Spinal cord (tissue), 10 donors: ENCODE measurements around the gene CSF2RB. TPM values are rescaled to one million over a fixed set of nuclear protein-coding genes. Genes with fewer than 3 reads are reported as not detected.

ENCODE experiments used
- DNase-seq, 6 donors: peaks; one replicate each; pipeline versions ENCODE4 v3.0.0 to v3.0.0-alpha.2; 2013 to 2015; ENCODE audit warnings: low spot score in 6 of 6, low read depth in 4 of 6
- H3K27ac ChIP-seq: one replicate; pipeline ENCODE4 v1.5.1; 2013; ENCODE audit warnings: low read depth, low read length, control low read depth
- H3K27me3 ChIP-seq: one replicate; pipeline ENCODE4 v1.6.1; 2013; ENCODE audit warnings: low read length; ENCODE audit not compliant: control insufficient read depth, insufficient read depth
- H3K36me3 ChIP-seq: one replicate; pipeline ENCODE4 v1.6.1; 2013; ENCODE audit warnings: low read length; ENCODE audit not compliant: control insufficient read depth, insufficient read depth
- H3K4me1 ChIP-seq: one replicate; pipeline ENCODE4 v1.6.1; 2013; ENCODE audit warnings: low read length; ENCODE audit not compliant: control insufficient read depth, insufficient read depth
- H3K4me3 ChIP-seq: one replicate; pipeline ENCODE4 v1.5.1; 2013; ENCODE audit warnings: low read depth, low read length, control low read depth
- H3K9me3 ChIP-seq: one replicate; pipeline ENCODE4 v1.6.1; 2013; ENCODE audit warnings: low read length; ENCODE audit not compliant: control insufficient read depth, insufficient read depth
- WGBS: methylation state at CpG from one replicate; pipeline ENCODE4 v1.1.5; 2013; ENCODE audit warnings: missing lambda C conversion rate; ENCODE audit not compliant: insufficient coverage; 5-methylcytosine and 5-hydroxymethylcytosine counted together
- polyA plus RNA-seq, 2 donors: library from polyadenylated mRNA; unstranded; fragments of 120-200 nt; gene quantifications; one replicate each; pipeline ENCODE4 v1.2.1, GENCODE V29; 2013; ENCODE audit not compliant: insufficient read length in 2 of 2
- total RNA-seq, 2 donors: library from RNA; depleted of rRNA in 1 of 2; stranded (reverse); fragments of 120-200 nt in 1 of 2; fragments of >200 nt in 1 of 2; gene quantifications; one replicate each; pipeline versions ENCODE4 v1.2.3 to v1.2.4, GENCODE V29; 2013 to 2014
- donor health status: healthy.

CSF2RB gene
- total and polyA plus RNA-seq, 4 donors, result 1.3 to 3.1 (median 1.8) TPM

DNA sequence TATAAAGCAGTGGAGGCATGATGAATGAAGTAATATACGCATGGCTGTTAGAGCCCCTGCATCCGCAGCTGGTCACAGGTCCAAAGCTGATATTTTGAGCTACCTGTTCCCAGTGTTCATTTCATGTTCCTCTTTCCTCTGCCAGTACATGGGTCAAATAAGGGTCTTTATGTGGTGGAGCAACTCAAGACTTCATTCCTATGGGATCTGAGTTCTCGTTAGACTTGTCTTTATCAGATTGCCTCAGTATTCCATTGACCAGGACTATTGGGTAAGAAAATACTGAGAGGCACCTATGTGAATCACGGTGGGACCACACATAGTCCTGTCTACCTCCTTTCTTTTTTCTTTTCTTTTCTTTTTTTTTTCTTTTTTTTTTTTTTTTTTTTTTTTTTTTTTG is 27.4 kb upstream of the CSF2RB start:
- no peak for DNase-seq
- WGBS, result no CpG with 5 or more reads among the region's 4 CpGs

DNA sequence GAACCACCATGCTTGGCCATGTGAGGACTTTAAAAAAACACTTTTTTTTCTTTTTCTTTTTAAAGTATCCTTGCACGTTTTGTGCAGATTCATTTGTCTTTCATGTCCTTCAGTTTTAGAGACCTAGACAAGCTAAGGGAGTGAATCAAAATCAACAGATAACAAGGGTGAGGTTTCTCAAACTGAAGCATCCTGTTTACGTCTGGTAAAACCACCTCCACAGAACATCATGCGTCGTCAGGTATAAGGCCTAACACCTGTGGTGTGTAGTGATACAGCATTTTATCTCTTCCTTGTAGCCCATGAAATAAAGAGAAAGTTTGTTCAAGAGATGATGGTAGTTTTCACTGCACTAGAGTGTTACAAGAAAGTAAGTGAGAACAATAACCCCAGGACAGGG is 26.3 kb upstream of the CSF2RB start:
- WGBS, result no CpG with 5 or more reads among the region's 4 CpGs
- Histone ChIP-seq H3K4me3 (no peak overlapping the region), H3K36me3 (no peaks in the 10 kb centered on the region), H3K9me3 (peaks cover 2% of the 10 kb centered on the region), H3K4me1 (no peaks in the 10 kb centered on the region), H3K27me3 (no peaks in the 10 kb centered on the region), H3K27ac (no peak overlapping the region)
- no peak for DNase-seq

More for the DNA sequence above, 27.4 kb upstream of the CSF2RB start:
- Histone ChIP-seq H3K4me1 (no peaks in the 10 kb centered on the region), H3K27me3 (no peaks in the 10 kb centered on the region), H3K9me3 (peaks cover 2% of the 10 kb centered on the region), H3K36me3 (no peaks in the 10 kb centered on the region), H3K27ac (no peak overlapping the region), H3K4me3 (no peak overlapping the region)

DNA sequence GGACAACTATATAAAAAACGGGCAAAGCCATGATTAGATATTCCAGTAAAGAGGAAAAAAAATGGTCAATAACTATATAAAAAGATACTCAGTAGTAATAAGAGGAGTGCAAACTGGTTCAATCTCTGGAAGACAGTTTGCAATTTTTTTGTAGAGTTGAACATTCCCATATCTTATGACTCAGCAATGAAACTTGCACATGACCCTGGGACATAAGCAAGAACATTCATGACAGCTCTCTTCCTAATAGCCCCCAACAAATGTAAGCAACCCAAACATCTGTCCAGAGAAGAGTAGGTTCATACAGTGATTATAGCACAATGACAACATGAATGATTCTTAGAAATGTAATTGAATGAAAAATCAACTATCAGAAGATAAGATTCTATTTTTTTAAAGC is 21.8 kb upstream of the CSF2RB start:
- Histone ChIP-seq H3K4me1 (no peaks in the 10 kb centered on the region), H3K27me3 (no peaks in the 10 kb centered on the region), H3K36me3 (no peaks in the 10 kb centered on the region), H3K9me3 (peaks cover 2% of the 10 kb centered on the region), H3K27ac (no peak overlapping the region), H3K4me3 (no peak overlapping the region)
- DNase-seq, result no peak
- whole genome bisulfite sequencing, result no CpG with 5 or more reads among the region's 1 CpG

DNA sequence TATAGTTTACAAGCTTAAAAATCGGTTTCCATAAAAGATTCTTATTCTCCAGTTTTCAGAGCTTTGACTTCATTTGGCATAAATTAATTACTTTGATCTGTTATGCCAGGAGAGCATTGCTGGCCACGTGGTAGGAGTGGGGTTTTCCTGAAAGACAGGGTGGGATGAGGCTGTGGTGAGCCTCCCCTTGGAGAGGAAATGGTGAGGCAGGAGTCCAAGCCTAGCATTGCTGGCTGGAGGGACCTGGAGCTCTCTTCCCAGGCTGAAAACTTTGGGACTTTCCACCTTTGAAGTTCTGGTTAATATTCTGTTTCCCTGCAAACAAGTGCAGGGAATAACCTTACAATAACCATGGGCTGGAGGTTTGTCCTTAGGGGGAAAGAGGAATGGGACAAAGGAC is 21.1 kb upstream of the CSF2RB start:
- no peaks in the 10 kb centered on the region for H3K4me1 ChIP-seq
- H3K27me3 ChIP-seq, result no peaks in the 10 kb centered on the region
- DNase-seq, result no peak
- peaks cover 2% of the 10 kb centered on the region for H3K9me3 ChIP-seq
- H3K36me3 ChIP-seq, result no peaks in the 10 kb centered on the region
- 10% methylated on average over 1 of the region's 2 CpGs for WGBS
- H3K27ac ChIP-seq, result no peak overlapping the region
- no peak overlapping the region for H3K4me3 ChIP-seq

DNA sequence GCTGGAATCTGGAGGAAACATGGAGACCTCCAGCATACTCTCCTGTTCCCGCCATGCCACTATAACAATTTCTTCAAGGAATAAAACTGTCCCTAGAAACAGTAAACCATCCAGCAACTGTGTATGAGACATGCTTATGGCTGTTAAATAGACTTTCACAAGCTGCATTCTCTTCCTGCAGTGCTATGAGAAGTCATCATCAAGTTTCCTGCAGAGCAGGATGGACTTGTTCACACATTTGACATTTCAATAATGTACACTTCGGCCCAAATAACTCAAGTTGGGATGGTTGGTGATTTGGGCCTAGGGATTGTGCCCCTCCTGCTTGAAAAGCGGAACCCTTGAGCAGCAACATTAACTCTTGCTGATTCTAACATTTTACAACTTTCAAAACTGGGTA is 20.2 kb upstream of the CSF2RB start:
- no peak overlapping the region for H3K4me3 ChIP-seq
- DNase-seq, result peak in 1 of 6 donors; percentile 16

DNA sequence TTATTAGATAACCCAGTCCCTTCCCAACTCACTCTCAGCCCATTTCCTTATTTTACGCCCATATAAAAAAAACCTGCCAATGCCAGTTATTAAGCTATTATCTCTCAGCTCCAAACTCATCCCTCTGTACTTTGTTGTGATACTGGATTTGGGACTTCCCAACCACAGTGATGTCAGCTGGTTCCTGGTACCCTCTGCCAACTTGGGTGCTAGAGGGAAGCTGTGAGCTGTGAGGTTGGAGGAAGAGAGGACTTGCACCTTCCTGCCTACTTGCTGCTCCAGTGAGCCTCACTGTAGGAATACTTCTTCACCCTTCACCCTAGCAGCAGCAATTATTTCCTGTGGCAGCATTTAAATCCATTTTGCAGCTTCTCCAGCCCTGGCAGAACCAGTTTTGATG is 19.2 kb upstream of the CSF2RB start:
- no peaks in the 10 kb centered on the region for H3K9me3 ChIP-seq
- H3K27ac ChIP-seq, result no peak overlapping the region
- peaks cover 2% of the 10 kb centered on the region for H3K27me3 ChIP-seq
- WGBS, result no CpG with 5 or more reads among the region's 1 CpG
- DNase-seq, result no peak
- H3K4me1 ChIP-seq, result no peaks in the 10 kb centered on the region
- no peak overlapping the region for H3K4me3 ChIP-seq
- H3K36me3 ChIP-seq, result no peaks in the 10 kb centered on the region

More for the DNA sequence above, 20.2 kb upstream of the CSF2RB start:
- H3K27ac ChIP-seq, result no peak overlapping the region
- WGBS, result no CpG with 5 or more reads among the region's 3 CpGs
- H3K36me3 ChIP-seq, result no peaks in the 10 kb centered on the region
- H3K9me3 ChIP-seq, result peaks cover 2% of the 10 kb centered on the region
- H3K27me3 ChIP-seq, result peaks cover 1% of the 10 kb centered on the region
- no peaks in the 10 kb centered on the region for H3K4me1 ChIP-seq

DNA sequence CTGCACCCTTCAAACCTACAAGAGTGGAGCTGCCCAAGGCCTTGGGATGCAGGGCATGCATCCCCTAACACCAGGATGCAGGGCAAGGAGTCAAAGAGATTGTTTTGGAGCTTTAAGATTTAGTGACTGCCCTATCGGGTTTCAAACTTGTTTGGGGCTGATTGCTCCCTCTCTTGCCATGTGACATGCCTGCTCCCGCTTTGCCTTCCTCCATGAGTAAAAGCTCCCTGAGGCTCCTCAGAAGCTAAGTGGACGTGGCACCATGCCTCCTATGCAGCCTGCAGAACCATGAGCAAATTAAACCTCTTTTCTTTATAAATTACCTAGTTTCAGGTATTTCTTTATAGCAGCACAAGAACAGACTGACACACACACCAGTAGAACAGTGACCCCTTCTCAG is 15.8 kb upstream of the CSF2RB start:
- no peaks in the 10 kb centered on the region for H3K4me1 ChIP-seq
- no peak for DNase-seq

DNA sequence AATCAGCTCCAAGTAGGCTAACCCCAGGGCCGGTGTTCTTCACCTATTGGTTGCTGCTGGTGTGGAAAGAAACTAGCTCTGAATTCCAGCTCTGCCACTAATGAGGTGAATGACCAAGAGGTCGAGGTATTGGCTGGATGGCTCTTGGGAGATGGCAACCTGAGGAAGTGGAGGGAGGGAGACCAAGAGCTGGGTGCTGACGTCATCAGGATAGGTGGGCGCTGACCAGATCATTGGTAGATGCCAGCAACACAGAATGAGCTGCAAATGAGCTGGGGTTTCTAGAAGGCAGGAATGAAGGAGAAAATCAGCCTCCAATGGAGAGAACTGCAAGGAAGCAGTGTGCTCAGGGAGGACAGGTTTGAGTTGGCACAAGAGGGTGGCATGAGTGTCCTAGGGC is 14.7 kb upstream of the CSF2RB start:
- 86% methylated on average over 4 of the region's 4 CpGs for WGBS
- Histone ChIP-seq H3K4me3 (no peak overlapping the region), H3K9me3 (no peaks in the 10 kb centered on the region), H3K4me1 (no peaks in the 10 kb centered on the region), H3K27ac (no peak overlapping the region), H3K27me3 (peaks cover 2% of the 10 kb centered on the region), H3K36me3 (no peaks in the 10 kb centered on the region)
- no peak for DNase-seq

More for the DNA sequence above, 15.8 kb upstream of the CSF2RB start:
- Histone ChIP-seq H3K9me3 (no peaks in the 10 kb centered on the region), H3K27me3 (peaks cover 2% of the 10 kb centered on the region), H3K36me3 (no peaks in the 10 kb centered on the region), H3K27ac (no peak overlapping the region), H3K4me3 (no peak overlapping the region)
- 71% methylated on average over 3 of the region's 3 CpGs for WGBS

DNA sequence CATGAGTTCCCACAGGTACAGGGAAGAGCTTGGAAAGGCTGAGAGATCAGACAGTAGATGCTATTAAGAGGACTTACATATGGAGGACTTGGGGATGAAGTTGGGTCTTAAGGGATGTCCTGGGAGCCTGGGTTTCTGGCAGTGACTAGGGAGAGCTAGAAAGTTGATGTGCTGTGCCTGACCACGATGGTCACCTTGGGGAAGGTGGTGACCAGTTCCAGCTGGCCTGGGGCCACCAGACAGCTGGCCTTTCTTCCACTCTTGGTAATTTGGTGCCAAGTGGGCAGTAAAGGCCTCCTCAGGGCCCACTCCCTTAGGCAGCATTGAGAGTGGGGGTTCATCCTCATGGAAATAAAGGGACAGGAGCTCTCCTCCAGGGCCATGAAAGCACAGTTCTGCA is 13.9 kb upstream of the CSF2RB start:
- no peak for DNase-seq
- 80% methylated on average over 1 of the region's 1 CpG for WGBS
- H3K9me3 ChIP-seq, result no peaks in the 10 kb centered on the region
- H3K27me3 ChIP-seq, result peaks cover 2% of the 10 kb centered on the region
- no peak overlapping the region for H3K27ac ChIP-seq
- no peak overlapping the region for H3K4me3 ChIP-seq
- no peaks in the 10 kb centered on the region for H3K4me1 ChIP-seq
- no peaks in the 10 kb centered on the region for H3K36me3 ChIP-seq

DNA sequence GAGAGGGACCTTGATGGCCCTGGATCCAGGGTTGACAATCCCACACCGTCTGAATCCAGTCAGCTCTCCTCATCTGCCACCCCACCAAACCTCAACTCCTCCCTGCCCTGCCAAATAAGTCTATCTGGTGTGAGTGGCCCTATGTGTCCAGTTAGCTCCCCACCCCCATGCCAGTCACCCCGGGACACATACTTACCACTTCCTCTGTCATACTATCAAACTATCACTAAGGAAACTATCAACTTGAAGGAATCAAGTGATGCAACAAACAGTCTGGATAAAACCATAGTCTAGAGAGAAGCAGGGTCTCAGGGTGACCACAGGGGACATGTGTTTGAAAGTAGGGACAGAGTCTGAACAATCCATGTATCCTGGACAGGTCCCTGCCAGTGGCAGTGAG is 13.2 kb upstream of the CSF2RB start:
- WGBS, result 82% methylated on average over 1 of the region's 2 CpGs
- Histone ChIP-seq H3K9me3 (no peaks in the 10 kb centered on the region), H3K4me1 (no peaks in the 10 kb centered on the region), H3K27me3 (peaks cover 2% of the 10 kb centered on the region), H3K27ac (no peak overlapping the region), H3K36me3 (no peaks in the 10 kb centered on the region), H3K4me3 (no peak overlapping the region)
- no peak for DNase-seq
